ENCODE measurements around the gene MSRB3. TPM values are rescaled to one million over a fixed set of nuclear protein-coding genes. Genes with fewer than 3 reads are reported as not detected.

MSRB3 gene
- total and polyA plus RNA-seq, 2 donors (not counting 3 experiments of a cell fraction or from before 2014, with no cell fraction given) = 20.0 to 59.3 TPM

- Histone ChIP-seq H3K9ac (replicated peaks; ENCODE audit: extremely low read depth, insufficient read depth, low read length) (no peak overlapping the region), H3K9me1 (replicated peaks; ENCODE audit: control insufficient read depth, extremely low read depth, insufficient read depth, low read length) (no peaks in the 10 kb centered on the region), H3K4me1 (ENCODE audit: control insufficient read depth, extremely low read depth, insufficient read depth, low read length) (no peaks in the 10 kb centered on the region), H3K36me3 (ENCODE audit: control insufficient read depth in 2 of 2, extremely low read depth in 1 of 2, insufficient read depth in 2 of 2, low read length in 2 of 2) (no peaks in the 10 kb centered on the region), H4K20me1 (replicated peaks; ENCODE audit: control insufficient read depth, extremely low read depth, insufficient read depth, low read length) (no peaks in the 10 kb centered on the region), H3K4me3 (replicated peaks in 1 of 3; ENCODE audit: insufficient read depth in 1 of 3, low read depth in 1 of 3, low read length in 3 of 3) (no peak overlapping the region), H3K27ac (ENCODE audit: insufficient read depth, low read depth, low read length) (no peak overlapping the region), H2AFZ (ENCODE audit: low read depth, low read length) (no peak overlapping the region), H3K4me2 (ENCODE audit: insufficient read depth, low read length) (no peak overlapping the region), H3K27me3 (ENCODE audit: control insufficient read depth in 2 of 2, insufficient read depth in 2 of 2, low read length in 2 of 2) (no peaks in the 10 kb centered on the region), H3K9me3 (replicated peaks; ENCODE audit: control insufficient read depth, insufficient read depth, low read length) (no peaks in the 10 kb centered on the region), H3K79me2 (ENCODE audit: control insufficient read depth, insufficient read depth, low read length) (no peaks in the 10 kb centered on the region)
- TF ChIP-seq FOS (IDR thresholded peaks at IDR 0.05; ENCODE audit: borderline replicate concordance, insufficient read depth, low read length) (no peak), POLR2AphosphoS5 (IDR thresholded peaks at IDR 0.05; ENCODE audit: insufficient read depth, low read depth, low read length) (no peak), MAX (IDR thresholded peaks at IDR 0.05; ENCODE audit: insufficient read depth, insufficient read length) (no peak), POLR2A (IDR thresholded peaks at IDR 0.05; ENCODE audit: low read depth, low read length) (no peak)
- intact Hi-C loops (cut with micrococcal nuclease) = no loop called here
- CTCF ChIA-PET = no interaction called here
- dilution Hi-C loops (cut with MboI; ENCODE audit: extremely low pct_ligation_motif_present, low sequenced_read_pairs) = no loop called here
- FAIRE-seq (no peak), DNase-seq (ENCODE audit: low read depth, low spot score) (no peak)
- no TSS peak for BruUV-seq (replicated peaks)
- POLR2A ChIA-PET = no interaction called here
Observed at GRCh38 chr12:65391711-65392110, 113.2 kb downstream of the MSRB3 start.

- dilution Hi-C loops (cut with MboI; ENCODE audit: extremely low pct_ligation_motif_present, low sequenced_read_pairs) = no loop called here
- Histone ChIP-seq H3K36me3 (ENCODE audit: control insufficient read depth in 2 of 2, extremely low read depth in 1 of 2, insufficient read depth in 2 of 2, low read length in 2 of 2) (no peaks in the 10 kb centered on the region), H3K9ac (replicated peaks; ENCODE audit: extremely low read depth, insufficient read depth, low read length) (no peak overlapping the region), H4K20me1 (replicated peaks; ENCODE audit: control insufficient read depth, extremely low read depth, insufficient read depth, low read length) (no peaks in the 10 kb centered on the region), H3K27ac (ENCODE audit: insufficient read depth, low read depth, low read length) (no peak overlapping the region), H3K9me1 (replicated peaks; ENCODE audit: control insufficient read depth, extremely low read depth, insufficient read depth, low read length) (no peaks in the 10 kb centered on the region), H3K79me2 (ENCODE audit: control insufficient read depth, insufficient read depth, low read length) (no peaks in the 10 kb centered on the region), H3K9me3 (replicated peaks; ENCODE audit: control insufficient read depth, insufficient read depth, low read length) (no peaks in the 10 kb centered on the region), H3K4me1 (ENCODE audit: control insufficient read depth, extremely low read depth, insufficient read depth, low read length) (no peaks in the 10 kb centered on the region), H3K4me3 (replicated peaks in 1 of 3; ENCODE audit: insufficient read depth in 1 of 3, low read depth in 1 of 3, low read length in 3 of 3) (no peak overlapping the region), H3K4me2 (ENCODE audit: insufficient read depth, low read length) (no peak overlapping the region), H3K27me3 (ENCODE audit: control insufficient read depth in 2 of 2, insufficient read depth in 2 of 2, low read length in 2 of 2) (no peaks in the 10 kb centered on the region), H2AFZ (ENCODE audit: low read depth, low read length) (no peak overlapping the region)
- no TSS peak for BruUV-seq (replicated peaks)
- DNase-seq (ENCODE audit: low read depth, low spot score) (no peak), FAIRE-seq (no peak)
- no peak for TF ChIP-seq FOS (IDR thresholded peaks at IDR 0.05; ENCODE audit: borderline replicate concordance, insufficient read depth, low read length)
- TF ChIP-seq CTCF (IDR thresholded peaks at IDR 0.05; ENCODE audit: extremely low read depth in 1 of 2, insufficient read depth in 1 of 2, low read depth in 1 of 2, low read length in 2 of 2) = no peak
- TF ChIP-seq POLR2A (IDR thresholded peaks at IDR 0.05; ENCODE audit: low read depth, low read length) = no peak
- no peak for TF ChIP-seq MYC (IDR thresholded peaks at IDR 0.05; ENCODE audit: low read depth, low read length)
- no peak for TF ChIP-seq EZH2 (IDR thresholded peaks at IDR 0.05; ENCODE audit: borderline replicate concordance, low read depth, low read length, severe bottlenecking)
- TF ChIP-seq POLR2AphosphoS5 (IDR thresholded peaks at IDR 0.05; ENCODE audit: insufficient read depth, low read depth, low read length) = no peak
- no peak for TF ChIP-seq JUN (IDR thresholded peaks at IDR 0.05; ENCODE audit: borderline replicate concordance, insufficient read depth, insufficient read length, low read depth)
- TF ChIP-seq GATA2 (IDR thresholded peaks at IDR 0.05; ENCODE audit: insufficient read depth, insufficient read length, low read depth, low read length) = no peak
- TF ChIP-seq MAX (IDR thresholded peaks at IDR 0.05; ENCODE audit: insufficient read depth, insufficient read length) = no peak
- CTCF ChIA-PET = no interaction called here
- intact Hi-C loops (cut with micrococcal nuclease) = no loop called here
- POLR2A ChIA-PET = no interaction called here
Observed at GRCh38 chr12:65392491-65392890, 114.0 kb downstream of the MSRB3 start.
